ENCODE measurements around the gene GALNT9. TPM values are rescaled to one million over a fixed set of nuclear protein-coding genes. Genes with fewer than 3 reads are reported as not detected.

Gene GALNT9
- total RNA-seq, 4 donors from 2014 or later, result 1.6 TPM; not detected in 3

DNA sequence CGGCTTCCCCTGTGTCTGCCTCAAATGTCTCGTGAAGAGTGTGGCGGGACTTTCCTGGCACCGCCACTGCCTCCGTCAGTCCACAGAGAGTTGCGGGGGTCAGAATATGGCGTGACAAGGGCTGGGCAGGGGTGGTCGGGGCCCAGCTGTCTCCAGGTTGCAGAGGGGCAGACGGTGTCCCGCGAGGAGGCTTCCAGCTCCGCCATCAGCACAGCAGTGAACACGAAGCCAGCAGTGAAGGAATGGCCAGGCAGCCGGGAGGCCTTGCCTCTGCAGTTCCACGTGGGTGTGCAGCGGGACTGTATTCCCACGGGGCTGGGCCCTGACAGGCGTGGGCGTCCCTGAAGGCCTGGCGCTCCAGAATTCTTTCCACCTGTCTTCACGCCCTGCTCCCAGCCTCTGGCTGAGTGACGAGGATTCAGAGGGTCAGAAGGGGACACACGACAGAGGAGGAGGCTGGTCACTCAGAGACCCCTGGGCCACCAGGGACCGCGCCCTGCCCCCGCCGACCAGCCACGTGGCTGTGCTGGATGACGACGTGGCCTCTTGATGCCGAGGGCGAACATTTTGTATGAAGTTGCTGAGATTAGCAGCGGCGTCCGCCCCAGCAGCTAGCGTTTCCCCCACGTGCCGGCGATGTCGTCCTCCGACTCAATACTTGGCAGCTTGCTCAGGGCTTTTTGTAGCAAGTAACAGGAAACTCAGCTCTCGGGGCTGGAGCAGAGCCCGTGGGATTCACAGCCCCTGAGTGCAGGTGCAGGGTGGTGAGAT lies 25.0 kb upstream of the GALNT9 start:
- Histone ChIP-seq H3K27ac (no peak overlapping the region), H3K36me3 (no peaks in the 10 kb centered on the region), H3K9me3 (peaks cover 0 to 8% (median 0%) of the 10 kb centered on the region in 4 donors), H3K4me1 (no peaks in the 10 kb centered on the region), H3K27me3 (peaks cover 0 to 39% of the 10 kb centered on the region in 2 donors), H3K4me3 (no peak overlapping the region)
- 75 to 76% methylated on average over 34 to 39 of the region's 43 CpGs for WGBS, 2 donors
- no peak for DNase-seq (ENCODE audit: low spot score in 2 of 2)
- no peak for TF ChIP-seq POLR2A (IDR thresholded peaks at IDR 0.05)
- TF ChIP-seq, protein P1, sequence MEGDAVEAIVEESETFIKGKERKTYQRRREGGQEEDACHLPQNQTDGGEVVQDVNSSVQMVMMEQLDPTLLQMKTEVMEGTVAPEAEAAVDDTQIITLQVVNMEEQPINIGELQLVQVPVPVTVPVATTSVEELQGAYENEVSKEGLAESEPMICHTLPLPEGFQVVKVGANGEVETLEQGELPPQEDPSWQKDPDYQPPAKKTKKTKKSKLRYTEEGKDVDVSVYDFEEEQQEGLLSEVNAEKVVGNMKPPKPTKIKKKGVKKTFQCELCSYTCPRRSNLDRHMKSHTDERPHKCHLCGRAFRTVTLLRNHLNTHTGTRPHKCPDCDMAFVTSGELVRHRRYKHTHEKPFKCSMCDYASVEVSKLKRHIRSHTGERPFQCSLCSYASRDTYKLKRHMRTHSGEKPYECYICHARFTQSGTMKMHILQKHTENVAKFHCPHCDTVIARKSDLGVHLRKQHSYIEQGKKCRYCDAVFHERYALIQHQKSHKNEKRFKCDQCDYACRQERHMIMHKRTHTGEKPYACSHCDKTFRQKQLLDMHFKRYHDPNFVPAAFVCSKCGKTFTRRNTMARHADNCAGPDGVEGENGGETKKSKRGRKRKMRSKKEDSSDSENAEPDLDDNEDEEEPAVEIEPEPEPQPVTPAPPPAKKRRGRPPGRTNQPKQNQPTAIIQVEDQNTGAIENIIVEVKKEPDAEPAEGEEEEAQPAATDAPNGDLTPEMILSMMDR (IDR thresholded peaks at IDR 0.05), result no peak
- no peak for TF ChIP-seq EP300 (IDR thresholded peaks at IDR 0.05)

DNA sequence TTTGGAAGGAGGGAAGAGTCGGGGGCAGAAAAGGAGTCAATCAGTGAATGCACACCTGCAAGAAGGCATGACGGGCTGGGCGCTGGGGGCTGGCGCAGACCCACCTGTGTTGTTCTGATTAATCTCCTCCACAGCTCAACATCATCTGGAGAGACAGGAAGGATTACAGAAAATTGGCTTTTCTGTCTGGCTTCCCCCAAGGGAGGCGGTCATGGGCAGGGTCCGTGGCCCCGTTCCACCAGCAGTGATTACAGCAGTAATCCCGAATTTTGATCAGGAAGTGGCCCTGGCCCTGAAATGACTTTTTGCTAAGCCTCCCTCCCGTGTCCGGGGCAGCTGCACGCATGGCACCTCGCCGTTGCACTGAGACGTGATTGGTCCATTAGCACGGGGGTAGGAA lies 24.4 kb upstream of the GALNT9 start:
- WGBS, 2 donors, result 74 to 79% methylated on average over 15 of the region's 15 CpGs
- TF ChIP-seq EP300 (IDR thresholded peaks at IDR 0.05) (no peak), POLR2A (IDR thresholded peaks at IDR 0.05) (no peak)
- TF ChIP-seq, protein P1 (IDR thresholded peaks at IDR 0.05), result no peak
- no peaks in the 10 kb centered on the region for H3K36me3 ChIP-seq
- peaks cover 0 to 39% of the 10 kb centered on the region in 2 donors for H3K27me3 ChIP-seq
- DNase-seq (ENCODE audit: low spot score in 2 of 2), result no peak
- no peak overlapping the region for H3K4me3 ChIP-seq
- no peak overlapping the region for H3K27ac ChIP-seq
- H3K4me1 ChIP-seq, result no peaks in the 10 kb centered on the region
- peaks cover 0 to 8% (median 0%) of the 10 kb centered on the region in 4 donors for H3K9me3 ChIP-seq

DNA sequence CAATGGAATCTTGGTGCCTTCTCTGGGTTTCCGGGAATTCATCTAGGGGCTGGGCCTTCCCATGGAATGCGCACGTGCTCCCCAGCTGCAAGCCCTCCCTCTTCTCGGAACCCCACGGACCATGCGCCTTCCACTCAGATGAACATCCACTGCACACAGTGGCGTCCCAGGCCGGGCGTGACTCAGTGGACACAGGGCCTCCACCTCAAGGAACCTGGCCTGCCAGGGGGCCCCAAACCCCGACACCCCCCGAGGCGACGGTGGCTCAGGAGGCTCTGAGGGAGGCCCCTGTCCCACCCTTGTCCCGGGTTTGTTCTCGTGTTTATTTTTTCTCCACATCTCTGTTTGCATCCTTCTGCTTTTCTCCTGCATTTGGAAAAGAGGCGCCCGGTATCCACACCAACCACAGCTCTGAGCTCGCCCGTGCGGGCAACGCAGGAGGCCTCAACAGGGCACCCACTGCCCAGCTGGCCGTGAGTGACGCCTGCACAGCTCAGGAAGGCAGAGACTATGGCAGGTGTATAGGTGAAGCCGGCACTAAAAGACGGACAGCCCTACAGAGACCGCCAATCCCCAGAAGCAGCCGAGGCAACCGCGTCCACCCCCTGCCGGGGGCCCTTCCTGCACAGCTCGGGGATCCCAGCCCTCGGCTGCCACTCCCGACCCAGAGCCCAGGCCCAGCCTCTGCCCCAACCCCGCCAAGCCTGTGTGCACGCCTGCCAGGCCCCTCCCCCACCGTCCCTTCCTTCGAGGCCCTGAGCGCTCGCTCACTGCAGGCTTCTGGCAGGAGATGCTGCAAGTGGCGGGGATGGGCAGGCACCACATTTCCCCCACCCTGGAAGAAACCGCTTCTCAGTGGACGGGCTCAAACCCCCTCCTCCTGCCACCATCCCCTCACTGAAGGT lies 23.8 kb upstream of the GALNT9 start:
- H3K4me3 ChIP-seq, result no peak overlapping the region
- H3K36me3 ChIP-seq, result no peaks in the 10 kb centered on the region
- H3K9me3 ChIP-seq, result peaks cover 0 to 8% (median 0%) of the 10 kb centered on the region in 4 donors
- H3K27me3 ChIP-seq, result peaks cover 0 to 39% of the 10 kb centered on the region in 2 donors
- 66 to 77% methylated on average over 35 of the region's 42 CpGs for WGBS, 2 donors
- no peak for DNase-seq (ENCODE audit: low spot score in 2 of 2)
- no peak for TF ChIP-seq EP300 (IDR thresholded peaks at IDR 0.05)
- TF ChIP-seq POLR2A (IDR thresholded peaks at IDR 0.05), result no peak
- TF ChIP-seq, protein P1 (IDR thresholded peaks at IDR 0.05), result no peak
- no peaks in the 10 kb centered on the region for H3K4me1 ChIP-seq
- H3K27ac ChIP-seq, result no peak overlapping the region

DNA sequence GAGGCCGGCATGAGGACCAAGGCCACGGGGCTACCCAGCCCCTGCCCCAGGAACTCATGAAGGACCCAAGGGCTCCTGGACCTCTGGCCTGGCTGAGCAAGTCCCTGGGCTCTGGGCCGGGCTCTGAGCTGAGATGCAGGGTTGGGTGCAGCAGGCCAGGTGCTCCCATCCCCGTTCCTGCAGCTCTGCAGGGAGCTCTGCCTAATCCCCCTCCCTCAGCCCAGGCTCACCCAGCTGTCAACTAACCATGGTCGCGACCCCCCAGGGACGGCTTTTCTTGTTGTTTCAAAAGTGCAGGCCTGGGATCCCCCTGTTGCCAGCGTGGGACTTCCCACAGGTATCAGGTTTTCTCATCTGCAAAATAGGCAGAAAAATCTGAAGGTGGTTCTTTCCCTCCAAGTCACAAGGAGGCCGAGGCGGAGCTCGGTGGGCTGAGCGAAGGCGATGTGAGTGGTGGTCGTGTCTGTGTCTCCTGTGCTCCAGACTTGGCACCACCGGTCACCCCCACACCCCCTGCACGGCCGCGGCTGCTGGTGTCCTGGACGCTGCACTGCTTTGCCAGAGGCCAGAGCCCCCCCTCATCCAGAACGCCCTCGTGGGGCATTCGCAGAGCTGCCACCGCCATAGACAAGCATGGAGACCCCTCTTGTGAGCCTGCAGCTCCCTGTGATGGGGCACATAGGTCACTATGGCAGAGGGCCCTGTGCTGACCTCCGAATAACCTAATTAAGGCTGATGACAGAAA lies 22.5 kb upstream of the GALNT9 start:
- no peak for DNase-seq (ENCODE audit: low spot score in 2 of 2)
- Histone ChIP-seq H3K4me3 (no peak overlapping the region), H3K36me3 (no peaks in the 10 kb centered on the region), H3K27me3 (peaks cover 0 to 43% of the 10 kb centered on the region in 2 donors), H3K9me3 (peaks cover 0 to 8% (median 0%) of the 10 kb centered on the region in 4 donors), H3K4me1 (no peaks in the 10 kb centered on the region), H3K27ac (no peak overlapping the region)
- TF ChIP-seq POLR2A (IDR thresholded peaks at IDR 0.05) (no peak), EP300 (IDR thresholded peaks at IDR 0.05) (no peak)
- TF ChIP-seq, protein P1 (IDR thresholded peaks at IDR 0.05), result no peak
- 77 to 85% methylated on average over 20 to 24 of the region's 24 CpGs for WGBS, 2 donors

Measured in tibial nerve (tissue), 4 donors.